H1 (cell line): Measurements from ENCODE around the gene TEF. TPM values are rescaled to one million over a fixed set of nuclear protein-coding genes. Genes with fewer than 3 reads are reported as not detected.

Experiments
- CTCF ChIA-PET: fragments of 300-600 bp; sonication (Branson Sonifier 250); formaldehyde crosslinking; loops from one replicate; lab custom pipeline; 2021; ENCODE audit not compliant: partially characterized antibody; lab: Charles Lee
- POLR2A ChIA-PET: fragments of 300-600 bp; sonication (Branson Sonifier 250); formaldehyde crosslinking; loops from one replicate; lab custom pipeline; 2021; ENCODE audit warnings: inconsistent platforms; ENCODE audit not compliant: partially characterized antibody; lab: Charles Lee
- DNase-seq, 2 experiments: peaks; one replicate each; pipeline versions ENCODE4 v3.0.0 to v3.0.0-alpha.2; 2010 to 2022; ENCODE audit warnings: low spot score in 2 of 2, low read depth in 1 of 2, mixed read lengths in 1 of 2
- FAIRE-seq: peaks from 2 replicates; lab custom pipeline; 2011; peaks lifted over from hg19 to GRCh38; lab: Jason Lieb, UNC
- H2AFZ ChIP-seq: 2 replicates; pipeline ENCODE4 v1.8.1; 2012; ENCODE audit warnings: low read length, inconsistent platforms
- H2AK5ac ChIP-seq: 2 replicates; pipeline ENCODE4 v1.6.1; 2013; ENCODE audit warnings: low read depth, low read length
- H2BK120ac ChIP-seq: replicated peaks from 2 replicates; pipeline ENCODE3; 2013; ENCODE audit warnings: low read depth, low read length, inconsistent platforms
- H2BK12ac ChIP-seq: 2 replicates; pipeline ENCODE4 v1.6.1; 2013; ENCODE audit warnings: low read depth, low read length
- H2BK15ac ChIP-seq: 2 replicates; pipeline ENCODE4 v1.6.1; 2013; ENCODE audit warnings: low read length
- H2BK20ac ChIP-seq: 2 replicates; pipeline ENCODE4 v1.6.1; 2013; ENCODE audit warnings: low read length
- H2BK5ac ChIP-seq: 2 replicates; pipeline ENCODE4 v1.6.1; 2013; ENCODE audit warnings: low read depth, low read length
- H3K14ac ChIP-seq: 2 replicates; pipeline ENCODE4 v1.6.1; 2013; ENCODE audit warnings: inconsistent platforms; ENCODE audit not compliant: insufficient read length
- H3K18ac ChIP-seq: 2 replicates; pipeline ENCODE4 v1.6.1; 2013; ENCODE audit warnings: low read length; ENCODE audit errors: extremely low read depth
- H3K23ac ChIP-seq: 2 replicates; pipeline ENCODE4 v1.6.1; 2013; ENCODE audit warnings: inconsistent platforms; ENCODE audit not compliant: insufficient read length
- H3K23me2 ChIP-seq: 2 replicates; pipeline ENCODE4 v1.6.1; 2013; ENCODE audit warnings: low read depth, low read length
- H3K27ac ChIP-seq: 2 replicates; pipeline ENCODE4 v1.6.1; 2011; ENCODE audit warnings: low read depth, low read length, inconsistent platforms
- H3K27me3 ChIP-seq, 4 experiments: replicated peaks in 1 of 4; 1 replicate in 1 of 4; 2 replicates in 3 of 4; pipeline versions ENCODE4 v1.6.1 to v1.8.1; 2011 to 2013; ENCODE audit warnings: low read length in 3 of 4, mild to moderate bottlenecking in 3 of 4, inconsistent platforms in 2 of 4, mixed read lengths in 2 of 4, moderate library complexity in 1 of 4; ENCODE audit not compliant: control insufficient read depth in 3 of 4, insufficient read depth in 3 of 4; ENCODE audit errors: extremely low read depth in 1 of 4
- H3K36me3 ChIP-seq, 4 experiments: 2 replicates each; pipeline versions ENCODE4 v1.6.1 to v1.8.1; 2011 to 2013; ENCODE audit warnings: mild to moderate bottlenecking in 4 of 4, low read length in 3 of 4, moderate library complexity in 2 of 4, control low read depth in 1 of 4, inconsistent platforms in 1 of 4; ENCODE audit not compliant: insufficient read depth in 4 of 4, control insufficient read depth in 2 of 4
- H3K4ac ChIP-seq: replicated peaks from 2 replicates; pipeline ENCODE3; 2013; ENCODE audit warnings: low read length, low read depth, mixed read lengths, inconsistent platforms; ENCODE audit not compliant: insufficient read length
- H3K4me1 ChIP-seq, 4 experiments: replicated peaks in 1 of 4; 1 replicate in 1 of 4; 2 replicates in 3 of 4; pipeline versions ENCODE4 v1.6.1 to v1.8.1; 2011 to 2013; ENCODE audit warnings: low read length in 3 of 4, inconsistent platforms in 2 of 4, mixed read lengths in 1 of 4; ENCODE audit not compliant: insufficient read depth in 4 of 4, control insufficient read depth in 3 of 4
- H3K4me2 ChIP-seq, 2 experiments: 2 replicates each; pipeline versions ENCODE4 v1.6.1 to v1.8.1; 2011 to 2013; ENCODE audit warnings: low read depth in 2 of 2, low read length in 2 of 2, control low read depth in 1 of 2, inconsistent platforms in 1 of 2, mild to moderate bottlenecking in 1 of 2; ENCODE audit not compliant: insufficient read depth in 1 of 2
- H3K4me3 ChIP-seq, 4 experiments: fragments of 200-600, 300-600 bp in 1 of 4; sonication (generic), shearing (Covaris generic), sonication (Bioruptor Twin) in 1 of 4; 2 replicates each; pipeline versions ENCODE4 v1.5.1 to v1.8.1; 2011 to 2016; ENCODE audit warnings: low read length in 4 of 4, low read depth in 3 of 4, control low read depth in 2 of 4, inconsistent platforms in 2 of 4, mild to moderate bottlenecking in 2 of 4, mixed read lengths in 1 of 4, moderate library complexity in 1 of 4; ENCODE audit not compliant: insufficient read depth in 2 of 4; ENCODE audit errors: extremely low read depth in 1 of 4
- H3K56ac ChIP-seq: replicated peaks from 2 replicates; pipeline ENCODE3; 2013; ENCODE audit warnings: low read depth, mild to moderate bottlenecking, mixed read lengths, low read length, inconsistent platforms; ENCODE audit not compliant: insufficient read length
- H3K79me1 ChIP-seq: 2 replicates; pipeline ENCODE4 v1.6.1; 2013; ENCODE audit warnings: low read depth, low read length, control low read depth
- H3K79me2 ChIP-seq, 2 experiments: 2 replicates each; pipeline versions ENCODE4 v1.6.1 to v1.8.1; 2012 to 2013; ENCODE audit warnings: low read length in 2 of 2, mild to moderate bottlenecking in 2 of 2, inconsistent platforms in 1 of 2; ENCODE audit not compliant: insufficient read depth in 2 of 2, control insufficient read depth in 1 of 2
- H3K9ac ChIP-seq, 4 experiments: replicated peaks in 1 of 4; 1 replicate in 1 of 4; 2 replicates in 3 of 4; pipeline versions ENCODE4 v1.6.1 to v1.8.1; 2011 to 2013; ENCODE audit warnings: low read depth in 3 of 4, low read length in 3 of 4, control low read depth in 2 of 4, mild to moderate bottlenecking in 2 of 4, moderate library complexity in 2 of 4, inconsistent platforms in 1 of 4; ENCODE audit errors: extremely low read depth in 1 of 4
- H3K9me3 ChIP-seq, 2 experiments: 2 replicates each; pipeline versions ENCODE4 v1.6.1 to v1.8.1; 2012 to 2013; ENCODE audit warnings: mild to moderate bottlenecking in 2 of 2, moderate library complexity in 2 of 2, control low read depth in 1 of 2, inconsistent platforms in 1 of 2, low read depth in 1 of 2, low read length in 1 of 2, mixed read lengths in 1 of 2; ENCODE audit not compliant: insufficient read depth in 2 of 2
- H4K20me1 ChIP-seq, 2 experiments: replicated peaks in 1 of 2; 2 replicates each; pipeline versions ENCODE3 to v1.8.1; 2011 to 2013; ENCODE audit warnings: inconsistent platforms in 2 of 2, low read length in 2 of 2, mild to moderate bottlenecking in 1 of 2; ENCODE audit not compliant: insufficient read depth in 2 of 2, control insufficient read depth in 1 of 2
- H4K5ac ChIP-seq: 2 replicates; pipeline ENCODE4 v1.6.1; 2013; ENCODE audit warnings: low read length, low read depth, mixed read lengths, inconsistent platforms; ENCODE audit not compliant: insufficient read length
- H4K8ac ChIP-seq: 2 replicates; pipeline ENCODE4 v1.8.0; 2013; ENCODE audit warnings: mild to moderate bottlenecking, moderate library complexity, low read length, inconsistent platforms; ENCODE audit not compliant: insufficient read depth; ENCODE audit errors: extremely low read depth
- H4K91ac ChIP-seq: replicated peaks from 2 replicates; pipeline ENCODE3; 2013; ENCODE audit warnings: low read length, mixed read lengths, inconsistent platforms; ENCODE audit not compliant: insufficient read length
- BRCA1 ChIP-seq: IDR thresholded peaks from 2 replicates; pipeline ENCODE4 v1.6.1; 2012; ENCODE audit warnings: low read depth, low read length, improper control_type of control experiment
- CREB1 ChIP-seq: IDR thresholded peaks from 2 replicates; pipeline ENCODE4 v1.6.1; 2012; ENCODE audit warnings: inconsistent platforms
- GTF2F1 ChIP-seq: IDR thresholded peaks from 2 replicates; pipeline ENCODE4 v1.6.1; 2012; ENCODE audit warnings: low read depth, low read length, improper control_type of control experiment, borderline replicate concordance
- HDAC2 ChIP-seq, 2 experiments: fragments of 300-600 bp in 1 of 2; sonication (generic) in 1 of 2; IDR thresholded peaks; 2 replicates each; pipeline ENCODE4 v1.6.1; 2011 to 2012; ENCODE audit warnings: low read depth in 2 of 2, low read length in 2 of 2, mild to moderate bottlenecking in 2 of 2, moderate library complexity in 2 of 2, borderline replicate concordance in 1 of 2, inconsistent platforms in 1 of 2
- HDAC6 ChIP-seq: IDR thresholded peaks from one replicate; pipeline ENCODE4 v1.7.1; 2012; ENCODE audit warnings: low read depth, mild to moderate bottlenecking, inconsistent platforms, low read length, moderate library complexity
- JUN ChIP-seq: IDR thresholded peaks from 2 replicates; pipeline ENCODE4 v1.6.1; 2011; ENCODE audit warnings: low read depth, mild to moderate bottlenecking, improper control_type of control experiment, low read length
- POLR2AphosphoS5 ChIP-seq: IDR thresholded peaks from 2 replicates; pipeline ENCODE4 v1.6.1; 2011; ENCODE audit warnings: low read depth, low read length
- RNF2 ChIP-seq: fragments of 200-900, 300-1000 bp; sonication (generic); IDR thresholded peaks from 2 replicates; pipeline ENCODE4 v1.7.1; 2016; ENCODE audit warnings: borderline replicate concordance, low read depth, mild to moderate bottlenecking, antibody characterized with exemption, low read length; ENCODE audit not compliant: poor library complexity, severe bottlenecking; ENCODE audit errors: missing control alignments
- SIN3A ChIP-seq, 2 experiments: IDR thresholded peaks in 1 of 2; conservative IDR thresholded peaks in 1 of 2; 2 replicates each; pipeline ENCODE4 v1.6.1; 2011 to 2012; ENCODE audit warnings: low read length in 2 of 2, improper control_type of control experiment in 1 of 2, low read depth in 1 of 2, mild to moderate bottlenecking in 1 of 2
- SRF ChIP-seq: IDR thresholded peaks from 2 replicates; pipeline ENCODE4 v1.6.1; 2011; ENCODE audit warnings: mild to moderate bottlenecking, low read depth, low read length, moderate library complexity
- ZNF274 ChIP-seq: IDR thresholded peaks from 2 replicates; pipeline ENCODE4 v1.7.0; 2012; ENCODE audit warnings: low read length, borderline replicate concordance; ENCODE audit errors: extremely low read depth
- WGBS, 2 experiments: shearing (Covaris generic) in 1 of 2; methylation state at CpG; one replicate each; pipeline versions ENCODE4 v1.1.6 to v1.1.7; 2013 to 2015; ENCODE audit warnings: low lambda C conversion rate in 2 of 2, mixed read lengths in 2 of 2, inconsistent platforms in 1 of 2, low coverage in 1 of 2, missing lambda C conversion rate in 1 of 2; ENCODE audit not compliant: insufficient replicate concordance in 2 of 2, insufficient coverage in 1 of 2, insufficient read length in 1 of 2; ENCODE audit errors: extremely low coverage in 1 of 2, missing lambda C conversion rate in 1 of 2; 5-methylcytosine and 5-hydroxymethylcytosine counted together
- polyA plus RNA-seq, 7 experiments: library from polyadenylated mRNA; depleted of rRNA in 3 of 7; stranded (reverse) in 5 of 7; unstranded in 2 of 7; fragments of >200 nt in 5 of 7; fragments of 200-250 nt in 2 of 7; gene quantifications; 1 replicate in 5 of 7; 2 replicates in 1 of 7; 4 replicates in 1 of 7; pipeline versions ENCODE4 v1.2.1 to v1.2.3, GENCODE V29; 2011 to 2013; ENCODE audit warnings: missing spikeins in 2 of 7, mixed read lengths in 2 of 7
- total RNA-seq: library from RNA; stranded (reverse); fragmentation: NEBNext Ultra II Directional; extraction: Animal tissue kit (Norgen Biotek cat#: 25700); gene quantifications from 2 replicates; pipeline ENCODE4 v1.2.1, GENCODE V29; 2021
- TF ChIP-seq, protein P1 (sequence below): IDR thresholded peaks from 2 replicates; pipeline ENCODE4 v1.6.1; 2012; ENCODE audit warnings: inconsistent platforms

Gene TEF
- total and polyA plus RNA-seq, 2 of the 8 experiments (the other 6 are each of a cell fraction or from before 2014, with no cell fraction given) = 7.4 to 9.0 TPM

DNA sequence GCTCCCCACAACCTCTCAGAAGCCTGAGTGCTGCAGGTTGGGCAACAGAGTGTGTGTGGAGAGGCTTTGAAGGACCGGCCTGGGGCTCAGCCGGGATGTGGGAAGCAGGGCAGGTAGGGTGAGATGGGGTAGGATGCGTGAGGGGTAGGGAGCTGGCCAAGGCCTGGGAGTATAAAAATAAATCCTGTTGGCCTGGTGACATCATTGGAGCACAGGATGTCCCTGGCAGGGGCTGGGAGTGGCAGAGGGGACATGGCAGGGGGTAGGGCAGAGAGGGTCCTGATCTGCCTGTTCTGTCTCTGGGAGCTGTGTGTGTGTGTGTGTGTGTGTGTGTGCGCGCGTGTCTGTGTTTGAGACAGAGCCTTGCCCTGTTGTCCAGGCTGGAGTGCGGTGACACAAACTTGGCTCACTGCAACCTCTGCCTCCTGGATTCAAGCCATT is 28.6 kb downstream of the TEF start:
- 81% methylated on average over 3 of the region's 7 CpGs; no CpG with 5 or more reads in 1 of the 2 experiments for WGBS, 2 experiments
- Histone ChIP-seq H3K9ac (no peak overlapping the region), H4K20me1 (no peaks in the 10 kb centered on the region), H2BK120ac (no peak overlapping the region), H3K27ac (no peak overlapping the region), H2BK20ac (no peak overlapping the region), H3K4me3 (no peak overlapping the region), H3K36me3 (no peaks in the 10 kb centered on the region), H3K4ac (no peak overlapping the region), H2AK5ac (no peak overlapping the region), H3K79me2 (no peaks in the 10 kb centered on the region), H3K14ac (no peak overlapping the region), H4K8ac (no peak overlapping the region), H3K27me3 (no peaks in the 10 kb centered on the region; a peak in 1 of 7 replicates), H3K56ac (no peak overlapping the region), H2BK12ac (no peak overlapping the region; the same call in 1 of the 2 replicates), H4K5ac (no peak overlapping the region), H2BK5ac (no peak overlapping the region), H3K4me2 (no peak overlapping the region), H3K23ac (no peak overlapping the region), H3K23me2 (peaks cover 8% of the 10 kb centered on the region; the same call in 1 of the 2 replicates), H3K18ac (no peak overlapping the region; the same call in 1 of the 2 replicates), H2BK15ac (no peak overlapping the region; the same call in 1 of the 2 replicates), H4K91ac (no peak overlapping the region), H3K79me1 (no peaks in the 10 kb centered on the region), H3K4me1 (peaks cover 0 to 21% (median 14%) of the 10 kb centered on the region in 4 experiments; a peak in 6 of 7 replicates), H2AFZ (no peak overlapping the region), H3K9me3 (no peaks in the 10 kb centered on the region)
- ChIA-PET CTCF (interaction anchor here (0.6 to 15.8 kb wide), 10 partner anchors 9 to 1760 kb away, joined by 3 to 269 read pairs (median 4); no protein-coding TSS in a partner anchor), POLR2A (interaction anchor here (0.6 to 3.9 kb wide), 7 partner anchors 11 to 179 kb away, joined by 3 to 16 read pairs (median 6); partner anchors contain the start of genes ACO2, PHF5A, PMM1 and TEF)
- DNase-seq (no peak), FAIRE-seq (no peak)
- TF ChIP-seq BRCA1 (no peak), SIN3A (conservative IDR thresholded peaks at IDR 0.05 in 1 of 2, IDR thresholded peaks at IDR 0.05 in 1 of 2; ENCODE audit: low read depth in 1 of 2, low read length in 2 of 2) (no peak), ZNF274 (no peak), HDAC2 (IDR thresholded peaks at IDR 0.05; ENCODE audit: borderline replicate concordance in 1 of 2, low read depth in 2 of 2, low read length in 2 of 2) (no peak), CREB1 (no peak), POLR2AphosphoS5 (no peak), RNF2 (no peak), SRF (no peak), HDAC6 (no peak), GTF2F1 (no peak), JUN (no peak)
- TF ChIP-seq, protein P1, sequence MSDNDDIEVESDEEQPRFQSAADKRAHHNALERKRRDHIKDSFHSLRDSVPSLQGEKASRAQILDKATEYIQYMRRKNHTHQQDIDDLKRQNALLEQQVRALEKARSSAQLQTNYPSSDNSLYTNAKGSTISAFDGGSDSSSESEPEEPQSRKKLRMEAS = no peak
